Measurements from ENCODE around the gene NBPF1. TPM values are rescaled to one million over a fixed set of nuclear protein-coding genes. Genes with fewer than 3 reads are reported as not detected.
"Not testable (repeated sequence)": the region's sequence is repeated elsewhere in the genome, so short reads cannot be mapped to it uniquely, and the experiment has no call there.

Gene NBPF1
- total RNA-seq, 1 experiment from 2014 or later = 24.5 TPM

GRCh38 chr1:16534829-16535456, 78.4 kb downstream of the NBPF1 start:
- in situ Hi-C loops (cut with HindIII; ENCODE audit: low pct_unique_long_range_greater_than_20kb, low sequenced_read_pairs) = not testable (repeated sequence)

GRCh38 chr1:16534239-16534828, 79.0 kb downstream of the NBPF1 start:
- in situ Hi-C loops (cut with HindIII; ENCODE audit: low pct_unique_long_range_greater_than_20kb, low sequenced_read_pairs) = not testable (repeated sequence)

More at GRCh38 chr1:16534829-16535456, 78.4 kb downstream of the NBPF1 start:
- peak; percentile 70 for DNase-seq (ENCODE audit: low read depth)

GRCh38 chr1:16532235-16532991, 81.0 kb downstream of the NBPF1 start:
- in situ Hi-C loops (cut with HindIII; ENCODE audit: low pct_unique_long_range_greater_than_20kb, low sequenced_read_pairs); DNase-seq (ENCODE audit: low read depth): not testable (repeated sequence)

More at GRCh38 chr1:16534239-16534828, 79.0 kb downstream of the NBPF1 start:
- DNase-seq (ENCODE audit: low read depth) = peak; percentile 37

- in situ Hi-C loops (cut with HindIII; ENCODE audit: low pct_unique_long_range_greater_than_20kb, low sequenced_read_pairs); DNase-seq (ENCODE audit: low read depth): not testable (repeated sequence)
These were observed 85.0 kb downstream of the NBPF1 start for GRCh38 chr1:16528338-16528737.

- in situ Hi-C loops (cut with HindIII; ENCODE audit: low pct_unique_long_range_greater_than_20kb, low sequenced_read_pairs); DNase-seq (ENCODE audit: low read depth): not testable (repeated sequence)
These were observed 87.6 kb downstream of the NBPF1 start for GRCh38 chr1:16525769-16526168.

- in situ Hi-C loops (cut with HindIII; ENCODE audit: low pct_unique_long_range_greater_than_20kb, low sequenced_read_pairs); DNase-seq (ENCODE audit: low read depth): not testable (repeated sequence)
These were observed 91.7 kb downstream of the NBPF1 start for GRCh38 chr1:16521679-16522078.

GRCh38 chr1:16521288-16521583, 92.1 kb downstream of the NBPF1 start:
- in situ Hi-C loops (cut with HindIII; ENCODE audit: low pct_unique_long_range_greater_than_20kb, low sequenced_read_pairs) = no loop called here

GRCh38 chr1:16520435-16521287, 92.7 kb downstream of the NBPF1 start:
- DNase-seq (ENCODE audit: low read depth); in situ Hi-C loops (cut with HindIII; ENCODE audit: low pct_unique_long_range_greater_than_20kb, low sequenced_read_pairs): not testable (repeated sequence)

More at GRCh38 chr1:16521288-16521583, 92.1 kb downstream of the NBPF1 start:
- DNase-seq (ENCODE audit: low read depth) = no peak

GRCh38 chr1:16519255-16519951, 94.0 kb downstream of the NBPF1 start:
- in situ Hi-C loops (cut with HindIII; ENCODE audit: low pct_unique_long_range_greater_than_20kb, low sequenced_read_pairs); DNase-seq (ENCODE audit: low read depth): not testable (repeated sequence)

GRCh38 chr1:16518913-16519254, 94.5 kb downstream of the NBPF1 start:
- DNase-seq (ENCODE audit: low read depth); in situ Hi-C loops (cut with HindIII; ENCODE audit: low pct_unique_long_range_greater_than_20kb, low sequenced_read_pairs): not testable (repeated sequence)

GRCh38 chr1:16516694-16517410, 96.5 kb downstream of the NBPF1 start:
- in situ Hi-C loops (cut with HindIII; ENCODE audit: low pct_unique_long_range_greater_than_20kb, low sequenced_read_pairs); DNase-seq (ENCODE audit: low read depth): not testable (repeated sequence)

- in situ Hi-C loops (cut with HindIII; ENCODE audit: low pct_unique_long_range_greater_than_20kb, low sequenced_read_pairs) = not testable (repeated sequence)
These were observed 99.0 kb downstream of the NBPF1 start, which contains the start of gene RNU1-1 for GRCh38 chr1:16514107-16515055. TSS of gene RNU1-1 (minus strand) at chr1:16514285.

GRCh38 chr1:16513412-16514106, 99.8 kb downstream of the NBPF1 start:
- in situ Hi-C loops (cut with HindIII; ENCODE audit: low pct_unique_long_range_greater_than_20kb, low sequenced_read_pairs) = not testable (repeated sequence)
- peak; percentile 99 for DNase-seq (ENCODE audit: low read depth)

More at GRCh38 chr1:16514107-16515055, 99.0 kb downstream of the NBPF1 start, which contains the start of gene RNU1-1:
- DNase-seq (ENCODE audit: low read depth) = peak; percentile 82

- in situ Hi-C loops (cut with HindIII; ENCODE audit: low pct_unique_long_range_greater_than_20kb, low sequenced_read_pairs); DNase-seq (ENCODE audit: low read depth): not testable (repeated sequence)
These were observed 100.5 kb downstream of the NBPF1 start for GRCh38 chr1:16512624-16513411.
